OCI-LY7 (cell line): ENCODE measurements around the gene MAGOHB.

Source experiments
- CTCF ChIP-seq: fragments of 200-600 bp; sonication (generic); conservative IDR thresholded peaks from 2 replicates; pipeline ENCODE4 v1.5.1; 2014; ENCODE audit warnings: mild to moderate bottlenecking, antibody characterized with exemption, low read length, moderate library complexity, mixed read lengths
- EZH2phosphoT487 ChIP-seq: fragments of 200-600 bp; sonication (generic); IDR thresholded peaks from 2 replicates; pipeline ENCODE4 v1.6.1; 2018; ENCODE audit warnings: low read depth, borderline replicate concordance, mild to moderate bottlenecking, mixed run types, antibody characterized with exemption, low read length, moderate library complexity, mixed read lengths

GRCh38 chr12:10595881-10596280 is 17.5 kb downstream of the MAGOHB start:
- TF ChIP-seq CTCF: no peak
- TF ChIP-seq EZH2phosphoT487: no peak
